Measurements from ENCODE around the gene SYNGR1.
"Not testable (repeated sequence)": the region's sequence is repeated elsewhere in the genome, so short reads cannot be mapped to it uniquely, and the experiment has no call there.

The SYNGR1 gene

GRCh38 chr22:39408807-39409206, 59.0 kb downstream of the SYNGR1 start:
- no peak for TF ChIP-seq POLR2A (IDR thresholded peaks at IDR 0.05; ENCODE audit: low read depth, low read length)
- DNase-seq (ENCODE audit: insufficient read length, low spot score) = no peak
- FAIRE-seq = no peak

DNA sequence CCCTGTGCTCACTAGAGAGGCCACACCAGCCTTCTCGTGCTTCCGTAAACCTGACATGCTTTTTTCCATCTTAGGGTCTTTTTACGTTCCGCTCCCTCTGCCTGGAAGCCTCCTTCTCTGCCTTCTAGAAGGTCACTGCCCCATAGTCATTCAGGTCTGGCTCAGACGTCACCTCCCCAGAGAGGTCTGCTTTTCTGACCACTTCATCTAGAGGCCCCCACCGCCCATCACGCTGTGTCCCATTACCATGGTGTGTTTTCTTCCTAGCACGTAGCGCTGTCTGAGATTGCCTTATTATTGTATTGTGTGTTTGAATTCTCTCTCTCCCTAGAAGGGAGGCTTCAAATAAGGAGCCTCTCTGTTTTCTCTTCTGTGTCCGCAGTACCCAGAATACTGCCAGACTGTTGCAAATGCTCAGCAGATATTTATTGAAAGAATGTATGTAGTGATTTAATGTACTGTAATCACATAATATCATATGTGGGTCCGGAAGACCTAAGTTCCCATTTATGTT, 59.8 kb downstream of the SYNGR1 start:
- no peak for TF ChIP-seq POLR2A (IDR thresholded peaks at IDR 0.05; ENCODE audit: low read depth, low read length)
- no peak for FAIRE-seq
- DNase-seq (ENCODE audit: insufficient read length, low spot score) = no peak

DNA sequence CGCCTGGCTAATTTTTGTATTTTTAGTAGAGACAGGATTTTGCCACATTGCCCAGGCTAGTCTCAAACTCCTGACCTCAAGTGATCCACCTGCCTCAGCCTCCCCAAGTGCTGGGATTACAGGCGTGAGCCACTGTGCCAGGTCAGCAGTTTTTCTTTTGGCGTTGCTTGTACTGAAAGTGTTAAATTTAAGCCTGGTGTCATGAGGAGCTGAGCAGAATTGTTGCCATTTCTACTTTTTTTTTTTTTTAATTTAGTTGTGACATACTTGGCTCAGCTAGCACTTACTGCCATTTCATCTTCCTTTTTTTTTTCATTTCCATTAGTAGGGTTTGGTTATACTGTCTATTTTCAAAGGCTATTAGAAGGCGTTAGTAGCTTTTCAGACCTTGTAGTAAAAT, 60.5 kb downstream of the SYNGR1 start:
- FAIRE-seq = no peak
- TF ChIP-seq POLR2A (IDR thresholded peaks at IDR 0.05; ENCODE audit: low read depth, low read length) = no peak
- DNase-seq (ENCODE audit: insufficient read length, low spot score) = no peak

DNA sequence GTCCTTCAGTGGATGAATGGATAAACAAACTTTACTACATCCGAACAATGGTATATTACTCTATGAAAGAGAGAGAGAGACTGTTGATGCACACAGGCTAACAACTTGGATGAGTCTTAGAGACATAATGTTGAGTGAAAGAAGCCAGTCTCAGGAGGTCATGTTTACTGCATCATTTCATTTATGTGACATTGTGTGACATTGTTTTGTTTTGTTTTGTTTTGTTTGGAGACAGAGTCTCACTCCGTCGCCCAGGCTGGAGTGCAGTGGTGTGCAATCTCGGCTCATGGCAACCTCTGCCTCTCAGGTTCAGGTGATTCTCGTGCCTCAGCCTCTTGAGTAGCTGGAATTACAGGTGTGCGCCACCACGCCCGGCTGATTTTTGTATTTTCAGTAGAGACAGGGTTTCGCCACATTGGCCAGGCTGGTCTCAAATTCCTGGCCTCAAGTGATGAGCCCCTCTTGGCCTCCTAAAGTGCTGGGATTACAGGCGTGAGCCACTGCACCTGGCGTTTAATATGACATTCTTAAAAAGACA, 62.1 kb downstream of the SYNGR1 start:
- not testable (repeated sequence) for DNase-seq (ENCODE audit: insufficient read length, low spot score)

GRCh38 chr22:39413204-39413603, 63.4 kb downstream of the SYNGR1 start:
- not testable (repeated sequence) for FAIRE-seq

More for the DNA sequence above, 62.1 kb downstream of the SYNGR1 start:
- FAIRE-seq = not testable (repeated sequence)

DNA sequence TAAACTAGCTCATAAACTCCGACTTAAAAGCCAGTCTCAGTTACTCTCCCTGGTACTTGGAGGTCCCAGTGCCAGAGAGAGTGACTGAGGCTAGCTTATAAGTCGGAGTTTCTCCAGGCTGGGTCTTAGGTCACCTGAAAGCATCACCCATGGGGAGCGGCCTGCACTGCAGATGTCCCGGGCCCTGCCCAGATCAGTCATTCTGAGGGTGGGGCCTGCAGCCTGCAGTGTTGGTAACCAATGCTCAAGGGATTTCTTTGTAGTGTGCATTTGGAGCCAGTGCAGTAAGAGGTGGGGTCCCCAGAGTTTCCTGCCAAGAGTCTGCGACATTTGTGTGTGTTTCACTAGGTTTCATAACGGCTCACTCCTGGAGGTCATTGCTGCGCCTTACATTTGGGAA, 64.6 kb downstream of the SYNGR1 start:
- no peak for DNase-seq (ENCODE audit: insufficient read length, low spot score)
- FAIRE-seq = no peak
- no peak for TF ChIP-seq POLR2A (IDR thresholded peaks at IDR 0.05; ENCODE audit: low read depth, low read length)

More at GRCh38 chr22:39413204-39413603, 63.4 kb downstream of the SYNGR1 start:
- DNase-seq (ENCODE audit: insufficient read length, low spot score) = not testable (repeated sequence)

DNA sequence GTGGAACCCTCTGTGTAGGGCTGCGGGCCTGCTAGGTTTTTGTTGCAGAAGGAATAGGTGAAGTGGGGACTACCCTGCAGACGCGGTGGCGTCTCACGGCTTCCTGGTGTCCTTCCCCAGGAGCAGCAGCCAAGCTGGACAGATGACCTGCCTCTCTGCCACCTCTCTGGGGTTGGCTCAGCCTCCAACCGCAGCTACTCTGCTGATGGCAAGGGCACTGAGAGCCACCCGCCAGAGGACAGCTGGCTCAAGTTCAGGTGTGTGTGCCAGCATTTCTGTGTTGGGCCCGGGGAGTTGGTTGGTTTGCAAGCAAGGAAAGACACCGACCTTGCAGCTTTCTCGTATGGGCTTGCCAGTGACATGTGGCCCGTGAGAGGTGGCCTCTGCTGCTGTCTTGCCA, 65.1 kb downstream of the SYNGR1 start:
- TF ChIP-seq POLR2A (IDR thresholded peaks at IDR 0.05; ENCODE audit: low read depth, low read length) = no peak
- DNase-seq (ENCODE audit: insufficient read length, low spot score) (no peak), FAIRE-seq (no peak)

DNA sequence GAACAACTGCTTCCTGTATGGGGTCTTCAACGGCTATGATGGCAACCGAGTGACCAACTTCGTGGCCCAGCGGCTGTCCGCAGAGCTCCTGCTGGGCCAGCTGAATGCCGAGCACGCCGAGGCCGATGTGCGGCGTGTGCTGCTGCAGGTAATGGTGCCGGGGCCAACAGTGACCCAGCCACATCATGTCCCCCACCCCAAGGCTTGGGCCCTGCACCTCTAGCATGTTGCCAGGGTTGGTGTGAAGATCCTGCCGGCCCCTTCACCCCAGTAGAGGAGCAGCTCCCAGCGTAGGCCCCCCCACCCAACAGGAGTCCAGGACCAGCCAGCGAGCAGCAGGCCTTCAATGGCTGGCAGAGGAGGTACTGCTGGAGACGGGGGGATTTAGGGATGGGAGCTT, 65.7 kb downstream of the SYNGR1 start:
- DNase-seq (ENCODE audit: insufficient read length, low spot score) = no peak
- no peak for TF ChIP-seq POLR2A (IDR thresholded peaks at IDR 0.05; ENCODE audit: low read depth, low read length)
- FAIRE-seq = no peak

DNA sequence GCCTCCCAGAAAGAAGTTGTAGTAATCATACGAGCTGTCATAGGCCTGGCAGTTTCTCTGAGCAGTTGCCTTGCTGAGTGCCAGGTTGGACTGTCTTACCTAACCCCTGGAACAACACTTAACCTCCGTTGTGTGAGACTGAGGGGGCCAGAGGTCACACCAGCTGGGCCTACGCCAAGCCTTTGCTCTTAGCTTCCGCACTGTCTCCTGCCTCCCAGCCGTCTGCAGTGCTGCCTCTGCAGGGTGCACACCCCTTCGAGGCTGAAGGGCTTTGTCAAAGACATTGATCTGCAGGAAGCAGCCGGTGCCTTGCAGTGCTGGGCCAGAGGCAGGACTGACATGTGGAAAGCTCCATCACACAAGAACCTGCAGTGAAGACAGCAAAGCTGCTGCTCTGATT, 66.5 kb downstream of the SYNGR1 start:
- DNase-seq (ENCODE audit: insufficient read length, low spot score) (no peak), FAIRE-seq (no peak)
- no peak for TF ChIP-seq POLR2A (IDR thresholded peaks at IDR 0.05; ENCODE audit: low read depth, low read length)

- TF ChIP-seq POLR2A (IDR thresholded peaks at IDR 0.05; ENCODE audit: low read depth, low read length) = no peak
- no peak for DNase-seq (ENCODE audit: insufficient read length, low spot score)
- no peak for FAIRE-seq
These were observed 67.8 kb downstream of the SYNGR1 start for GRCh38 chr22:39417641-39418040.

- DNase-seq (ENCODE audit: insufficient read length, low spot score) (no peak), FAIRE-seq (no peak)
- TF ChIP-seq POLR2A (IDR thresholded peaks at IDR 0.05; ENCODE audit: low read depth, low read length) = no peak
These were observed 68.9 kb downstream of the SYNGR1 start for GRCh38 chr22:39418696-39419095.

- TF ChIP-seq POLR2A (IDR thresholded peaks at IDR 0.05; ENCODE audit: low read depth, low read length) = no peak
- FAIRE-seq = no peak
- no peak for DNase-seq (ENCODE audit: insufficient read length, low spot score)
These were observed 69.3 kb downstream of the SYNGR1 start for GRCh38 chr22:39419096-39419495.

GRCh38 chr22:39419911-39420310, 70.1 kb downstream of the SYNGR1 start:
- no peak for TF ChIP-seq POLR2A (IDR thresholded peaks at IDR 0.05; ENCODE audit: low read depth, low read length)
- no peak for DNase-seq (ENCODE audit: insufficient read length, low spot score)
- FAIRE-seq = no peak

DNA sequence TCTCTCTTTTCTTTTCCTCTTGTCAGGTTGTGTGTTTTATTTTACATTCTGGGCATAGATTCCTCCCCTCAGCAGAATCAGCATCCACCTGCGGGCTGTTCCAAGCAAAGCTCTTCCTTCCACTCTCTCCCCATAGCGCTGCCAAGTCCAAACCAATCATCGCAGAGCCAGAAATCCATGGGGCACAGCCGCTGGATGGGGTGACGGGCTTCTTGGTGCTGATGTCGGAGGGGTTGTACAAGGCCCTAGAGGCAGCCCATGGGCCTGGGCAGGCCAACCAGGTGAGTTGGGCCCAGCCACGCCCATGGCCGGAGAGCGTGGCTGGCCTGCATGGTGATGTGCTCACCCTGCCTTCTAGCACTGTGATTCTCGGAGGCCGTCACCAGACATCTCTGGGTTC, 71.9 kb downstream of the SYNGR1 start:
- FAIRE-seq (no peak), DNase-seq (ENCODE audit: insufficient read length, low spot score) (no peak)
- no peak for TF ChIP-seq POLR2A (IDR thresholded peaks at IDR 0.05; ENCODE audit: low read depth, low read length)

GRCh38 chr22:39422101-39422500, 72.3 kb downstream of the SYNGR1 start:
- no peak for FAIRE-seq
- TF ChIP-seq POLR2A (IDR thresholded peaks at IDR 0.05; ENCODE audit: low read depth, low read length) = no peak
- DNase-seq (ENCODE audit: insufficient read length, low spot score) = no peak

DNA sequence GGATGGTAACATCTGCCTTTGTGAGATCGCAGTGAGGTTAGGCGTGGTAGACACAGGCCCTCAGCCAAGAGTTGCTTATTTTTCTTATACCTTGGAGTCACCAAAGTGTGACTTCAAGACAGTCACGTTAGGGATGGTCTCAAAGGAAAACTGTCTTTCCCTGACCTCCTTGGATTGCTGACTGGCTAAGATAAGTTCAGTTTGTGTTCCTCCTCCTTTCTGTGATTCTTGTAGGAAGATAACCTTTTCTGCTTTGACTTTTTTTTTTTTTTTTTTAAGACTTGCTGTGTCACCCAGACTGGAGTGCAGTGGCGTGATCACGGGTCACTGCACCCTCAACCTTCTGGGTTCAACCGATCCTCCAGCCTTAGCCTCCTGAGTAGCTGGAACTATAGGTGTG, 72.9 kb downstream of the SYNGR1 start:
- FAIRE-seq = no peak
- no peak for DNase-seq (ENCODE audit: insufficient read length, low spot score)
- no peak for TF ChIP-seq POLR2A (IDR thresholded peaks at IDR 0.05; ENCODE audit: low read depth, low read length)
